EH (cell line): ENCODE results near the gene CNST.
A peak's percentile ranks its signal among the peaks of the same experiment; 100 is the strongest.

Source experiments
- DNase-seq: peaks from one replicate; pipeline ENCODE4 v3.0.0-alpha.2; 2015; ENCODE audit warnings: low read depth

Gene CNST, protein sequence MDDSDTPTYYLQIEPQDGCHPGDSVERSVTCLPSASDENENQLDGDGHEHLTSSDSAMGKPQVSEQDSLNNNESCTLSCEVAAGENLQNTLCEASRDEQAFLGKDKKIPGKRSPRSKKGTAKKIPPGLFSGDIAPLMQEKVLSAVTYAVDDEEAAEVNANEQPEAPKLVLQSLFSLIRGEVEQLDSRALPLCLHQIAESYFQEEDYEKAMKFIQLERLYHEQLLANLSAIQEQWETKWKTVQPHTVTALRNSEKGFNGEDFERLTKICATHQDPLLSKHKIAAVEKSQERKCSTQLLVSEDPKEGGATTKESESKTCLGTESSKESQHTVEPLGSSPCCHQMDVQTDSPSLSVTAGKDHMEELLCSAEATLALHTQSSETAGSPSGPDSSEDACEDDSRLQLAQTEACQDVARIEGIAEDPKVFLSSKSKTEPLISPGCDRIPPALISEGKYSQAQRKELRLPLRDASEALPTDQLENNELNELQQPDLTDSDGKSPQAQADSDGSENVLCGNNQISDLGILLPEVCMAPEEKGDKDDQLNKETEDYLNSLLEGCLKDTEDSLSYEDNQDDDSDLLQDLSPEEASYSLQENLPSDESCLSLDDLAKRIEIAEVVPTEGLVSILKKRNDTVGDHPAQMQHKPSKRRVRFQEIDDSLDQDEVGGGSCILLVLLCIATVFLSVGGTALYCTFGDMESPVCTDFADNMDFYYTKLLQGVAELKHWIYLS

DNA sequence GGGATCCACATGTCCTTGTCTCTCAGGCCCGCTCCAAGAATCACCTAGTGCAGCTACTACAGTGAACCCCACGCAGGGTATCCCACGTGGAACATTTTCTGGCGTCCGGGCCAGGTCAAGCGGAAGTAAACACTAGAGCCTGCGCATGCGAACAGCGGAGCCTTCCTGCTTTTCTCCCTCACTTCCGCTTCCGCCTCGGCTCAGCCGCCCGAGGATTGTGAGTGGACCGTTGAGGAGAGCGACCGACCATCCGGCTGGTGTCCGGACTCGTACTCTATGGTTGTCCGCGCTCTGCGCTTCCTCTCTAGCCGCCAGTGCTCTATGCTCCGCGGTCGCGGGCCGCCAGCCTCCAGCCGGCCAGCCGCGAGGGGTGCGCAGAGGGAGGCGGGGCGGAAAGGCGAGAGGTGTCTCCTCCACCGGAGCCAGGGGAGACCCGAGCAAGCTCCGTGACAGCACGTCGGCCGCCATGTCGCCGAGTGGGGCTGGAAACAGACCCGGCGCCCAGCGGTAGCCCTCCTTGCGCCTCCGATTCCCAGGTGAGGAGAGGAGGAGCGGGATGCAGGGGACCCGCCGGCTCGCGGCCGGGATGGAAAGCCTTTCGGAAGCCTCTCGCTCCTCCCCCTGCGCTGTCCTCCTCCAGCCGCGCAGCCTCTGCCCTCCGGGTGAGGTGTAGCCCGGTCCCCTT lies at the start of gene CNST, which contains the start of gene TFB2M:
CNST (plus strand) TSS at position 329 of the 685 bp plus-strand sequence. CDS start 25,107 bp downstream, outside the sequence.
TFB2M (minus strand) TSS at position 134 of the 685 bp plus-strand sequence; CDS start at position 11, 123 bp downstream.
- peak; percentile 99 for DNase-seq

GRCh38 chr1:246517391-246517790 lies 48.9 kb upstream of the CNST start:
- DNase-seq: no peak

DNA sequence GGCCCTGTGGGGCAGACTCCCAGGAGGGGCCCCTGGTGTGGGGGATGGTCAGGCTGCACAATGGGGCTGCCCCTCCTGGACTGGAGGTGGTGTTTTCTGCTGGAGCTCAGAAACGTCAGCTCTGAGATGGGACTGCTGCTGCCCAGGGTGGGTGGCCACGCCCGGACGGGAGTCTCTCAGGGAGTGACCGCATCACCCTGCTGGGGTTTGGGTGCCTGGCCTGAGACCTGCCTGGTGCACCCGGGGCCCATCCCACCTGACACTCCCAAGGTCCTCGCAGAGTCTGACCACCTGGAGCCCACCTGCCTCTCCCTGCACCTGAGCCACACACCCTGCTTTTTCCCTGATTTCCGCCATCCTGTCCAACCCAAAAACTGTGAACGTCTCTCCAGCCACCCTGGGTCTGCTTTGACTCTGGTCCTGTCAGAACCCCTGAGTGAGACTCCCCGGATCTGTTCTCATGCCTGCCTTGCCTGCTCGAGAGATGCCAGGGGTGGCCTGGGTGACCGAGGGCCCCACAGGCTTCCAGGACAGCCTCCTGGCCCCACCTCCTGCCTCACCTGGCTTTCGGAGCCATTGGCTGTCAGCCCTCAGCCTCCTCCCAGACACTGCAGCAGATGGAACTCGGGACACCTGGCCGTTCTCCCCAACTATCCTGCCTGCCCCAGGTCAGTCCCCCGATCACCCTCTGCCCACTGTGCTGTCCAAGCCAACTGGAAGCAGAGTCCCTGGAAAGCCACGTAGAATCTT lies 47.6 kb upstream of the CNST start:
- no peak for DNase-seq

- no peak for DNase-seq
Measured at GRCh38 chr1:246519514-246519913, 46.7 kb upstream of the CNST start.

GRCh38 chr1:246526380-246526779 lies 39.9 kb upstream of the CNST start:
- DNase-seq: no peak

- no peak for DNase-seq
Measured at GRCh38 chr1:246526915-246527314, 39.3 kb upstream of the CNST start.

- DNase-seq: peak; percentile 44
Measured at GRCh38 chr1:246527402-246528088, 38.7 kb upstream of the CNST start.

GRCh38 chr1:246528933-246529731 lies 37.1 kb upstream of the CNST start:
- peak; percentile 42 for DNase-seq

DNA sequence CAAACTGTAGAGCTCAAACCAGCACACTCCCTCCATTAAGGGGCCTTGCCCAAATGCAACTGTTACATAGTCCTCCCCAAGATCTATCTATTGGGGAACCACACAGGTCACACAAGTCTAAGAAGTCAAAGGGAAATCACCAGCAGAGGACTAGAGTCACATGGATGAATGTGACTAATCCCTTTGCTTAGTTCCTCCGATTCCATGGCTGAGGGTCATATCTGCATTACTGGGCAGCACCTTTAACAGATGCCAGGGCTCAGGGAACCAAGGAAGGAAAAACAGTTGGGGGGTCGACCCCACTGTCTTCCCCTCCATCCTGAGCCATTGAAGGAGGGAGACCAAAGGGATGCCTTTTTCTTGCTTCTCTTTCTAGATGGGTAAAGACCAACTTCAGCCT lies 35.8 kb upstream of the CNST start:
- no peak for DNase-seq

- DNase-seq: peak; percentile 11
Measured at GRCh38 chr1:246532519-246532918, 33.7 kb upstream of the CNST start.

- no peak for DNase-seq
Measured at GRCh38 chr1:246533371-246533905, 32.8 kb upstream of the CNST start.

GRCh38 chr1:246534114-246534513 lies 32.1 kb upstream of the CNST start:
- DNase-seq: no peak

- no peak for DNase-seq
Measured at GRCh38 chr1:246537441-246537840, 28.8 kb upstream of the CNST start.

DNA sequence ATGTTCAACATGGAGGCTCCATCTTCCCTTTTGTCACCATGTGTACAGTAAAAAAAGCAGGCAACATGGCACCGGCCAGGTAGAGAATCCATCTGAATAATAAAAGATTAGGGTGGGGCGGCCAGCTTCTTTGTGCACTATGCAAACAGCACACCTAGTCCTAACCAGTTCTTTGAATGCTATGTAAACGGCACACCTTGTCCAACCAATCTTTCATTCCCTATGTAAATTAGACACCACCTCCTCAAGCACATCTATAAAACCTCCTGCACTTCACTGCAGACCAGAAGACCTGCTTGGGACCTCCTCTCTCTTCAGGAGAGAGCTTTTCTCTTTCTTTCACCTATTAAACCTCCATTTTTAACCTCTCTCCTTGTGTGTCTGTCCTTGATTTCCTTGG lies 28.4 kb upstream of the CNST start:
- DNase-seq: no peak

GRCh38 chr1:246540738-246541491 lies 25.3 kb upstream of the CNST start:
- no peak for DNase-seq

GRCh38 chr1:246544001-246544400 lies 22.3 kb upstream of the CNST start:
- DNase-seq: no peak

- DNase-seq: no peak
Measured at GRCh38 chr1:246549665-246550064, 16.6 kb upstream of the CNST start.

GRCh38 chr1:246550402-246550801 lies 15.9 kb upstream of the CNST start:
- no peak for DNase-seq

DNA sequence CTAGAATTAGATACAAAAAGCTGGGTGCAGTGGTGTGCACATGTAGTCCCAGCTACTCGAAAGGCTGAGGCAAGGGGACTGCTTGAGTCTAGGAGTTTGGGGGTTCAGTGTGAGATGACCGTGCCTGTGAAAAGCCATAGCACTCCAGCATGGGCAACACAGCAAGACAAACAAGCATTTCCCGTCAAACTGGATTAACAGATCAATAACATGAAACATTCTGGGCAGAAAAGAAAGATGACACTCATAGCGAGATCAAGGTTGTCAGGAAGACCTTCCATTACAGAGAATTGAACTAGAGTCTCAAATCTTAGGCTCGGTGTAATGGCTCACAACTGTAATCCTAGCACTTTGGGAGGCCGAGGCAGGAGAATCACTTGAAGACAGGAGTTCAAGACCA lies 14.1 kb upstream of the CNST start:
- no peak for DNase-seq
